ENCODE results near the gene MEGF8. TPM values are rescaled to one million over a fixed set of nuclear protein-coding genes. Genes with fewer than 3 reads are reported as not detected.

The MEGF8 gene
- total RNA-seq, 4 donors from 2014 or later, result 12.5 to 150 (median 35.7) TPM

DNA sequence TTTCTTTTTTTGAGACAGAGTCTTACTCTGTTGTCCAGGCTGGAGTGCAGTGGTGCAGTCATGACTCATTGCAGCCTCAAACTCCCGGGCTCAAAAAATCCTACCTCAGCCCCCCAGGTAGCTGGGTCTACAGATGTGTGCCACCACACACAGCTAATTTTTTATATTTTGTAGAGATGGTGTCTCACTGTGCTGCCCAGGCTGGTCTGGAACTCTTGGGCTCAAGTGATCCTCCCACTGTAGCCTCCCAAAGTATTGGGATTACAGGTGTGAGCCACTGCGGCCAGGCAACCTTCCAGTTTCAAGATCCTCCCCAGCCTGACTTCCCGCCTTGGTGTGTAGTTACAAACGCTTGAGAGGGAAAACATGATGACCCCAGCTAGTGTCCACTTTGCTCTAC lies 42.5 kb downstream of the MEGF8 start:
- intact Hi-C loops (cut with DNase I), result no loop called here
- no peak for DNase-seq
- WGBS, 2 donors, result 89 to 95% methylated on average over 4 of the region's 4 CpGs
- Histone ChIP-seq H3K9me3 (no peaks in the 10 kb centered on the region), H3K36me3 (peaks cover 0 to 13% of the 10 kb centered on the region in 2 donors), H3K4me3 (replicated peaks in 1 of 3) (no peak overlapping the region), H3K27me3 (no peaks in the 10 kb centered on the region), H3K27ac (no peak overlapping the region), H3K4me1 (peaks cover 0 to 7% of the 10 kb centered on the region in 2 donors)
- no peak for TF ChIP-seq POLR2A (IDR thresholded peaks at IDR 0.05)
- TF ChIP-seq, protein P1, sequence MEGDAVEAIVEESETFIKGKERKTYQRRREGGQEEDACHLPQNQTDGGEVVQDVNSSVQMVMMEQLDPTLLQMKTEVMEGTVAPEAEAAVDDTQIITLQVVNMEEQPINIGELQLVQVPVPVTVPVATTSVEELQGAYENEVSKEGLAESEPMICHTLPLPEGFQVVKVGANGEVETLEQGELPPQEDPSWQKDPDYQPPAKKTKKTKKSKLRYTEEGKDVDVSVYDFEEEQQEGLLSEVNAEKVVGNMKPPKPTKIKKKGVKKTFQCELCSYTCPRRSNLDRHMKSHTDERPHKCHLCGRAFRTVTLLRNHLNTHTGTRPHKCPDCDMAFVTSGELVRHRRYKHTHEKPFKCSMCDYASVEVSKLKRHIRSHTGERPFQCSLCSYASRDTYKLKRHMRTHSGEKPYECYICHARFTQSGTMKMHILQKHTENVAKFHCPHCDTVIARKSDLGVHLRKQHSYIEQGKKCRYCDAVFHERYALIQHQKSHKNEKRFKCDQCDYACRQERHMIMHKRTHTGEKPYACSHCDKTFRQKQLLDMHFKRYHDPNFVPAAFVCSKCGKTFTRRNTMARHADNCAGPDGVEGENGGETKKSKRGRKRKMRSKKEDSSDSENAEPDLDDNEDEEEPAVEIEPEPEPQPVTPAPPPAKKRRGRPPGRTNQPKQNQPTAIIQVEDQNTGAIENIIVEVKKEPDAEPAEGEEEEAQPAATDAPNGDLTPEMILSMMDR (IDR thresholded peaks at IDR 0.05), result no peak

DNA sequence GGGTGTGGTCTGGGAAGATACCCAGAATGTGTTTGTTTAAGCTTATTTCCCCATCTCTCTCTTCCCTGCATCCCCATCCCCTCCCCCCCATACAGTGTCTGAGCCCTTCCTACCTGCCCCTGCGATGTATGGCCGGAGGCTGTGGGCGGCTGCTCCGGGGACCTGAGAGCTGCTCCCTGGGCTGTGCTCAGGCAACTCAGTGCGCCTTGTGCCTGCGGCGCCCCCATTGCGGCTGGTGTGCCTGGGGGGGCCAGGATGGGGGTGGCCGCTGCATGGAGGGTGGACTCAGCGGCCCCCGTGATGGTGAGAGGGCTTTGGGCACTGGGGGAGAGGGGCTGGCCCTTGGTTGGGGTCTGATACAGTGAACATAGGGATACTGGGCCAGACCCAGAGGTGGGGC lies 42.9 kb downstream of the MEGF8 start:
- no peak for TF ChIP-seq POLR2A (IDR thresholded peaks at IDR 0.05)
- TF ChIP-seq, protein P1 (IDR thresholded peaks at IDR 0.05), result no peak
- intact Hi-C loops (cut with DNase I), result no loop called here
- no peak overlapping the region for H3K4me3 ChIP-seq (replicated peaks in 1 of 3)
- no peak for DNase-seq
- no peaks in the 10 kb centered on the region for H3K27me3 ChIP-seq
- H3K4me1 ChIP-seq, result peaks cover 0 to 7% of the 10 kb centered on the region in 2 donors
- H3K9me3 ChIP-seq, result no peaks in the 10 kb centered on the region
- no peak overlapping the region for H3K27ac ChIP-seq
- peaks cover 0 to 9% of the 10 kb centered on the region in 2 donors for H3K36me3 ChIP-seq
- 90 to 97% methylated on average over 2 to 11 of the region's 11 CpGs for WGBS, 2 donors

DNA sequence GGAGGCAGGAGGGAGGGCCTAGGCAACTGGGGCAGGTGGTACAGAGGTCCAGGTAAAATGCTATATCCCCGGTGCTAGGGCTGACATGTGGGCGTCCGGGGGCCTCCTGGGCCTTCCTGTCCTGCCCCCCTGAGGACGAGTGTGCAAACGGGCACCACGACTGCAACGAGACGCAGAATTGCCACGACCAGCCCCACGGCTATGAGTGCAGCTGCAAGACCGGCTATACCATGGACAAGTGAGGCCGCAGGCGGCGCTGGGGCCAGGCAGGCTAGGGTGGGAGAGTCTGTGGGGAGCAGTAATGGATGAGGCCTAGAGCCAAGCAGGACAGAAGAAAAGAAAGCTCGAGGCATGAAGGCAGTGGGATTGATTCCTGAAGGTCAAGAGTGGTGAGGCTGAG lies 43.3 kb downstream of the MEGF8 start:
- no peak overlapping the region for H3K27ac ChIP-seq
- peaks cover 0 to 7% of the 10 kb centered on the region in 2 donors for H3K4me1 ChIP-seq
- peaks cover 0 to 5% of the 10 kb centered on the region in 2 donors for H3K36me3 ChIP-seq
- no peaks in the 10 kb centered on the region for H3K27me3 ChIP-seq
- no peaks in the 10 kb centered on the region for H3K9me3 ChIP-seq
- TF ChIP-seq, protein P1 (IDR thresholded peaks at IDR 0.05), result no peak
- TF ChIP-seq POLR2A (IDR thresholded peaks at IDR 0.05), result no peak
- intact Hi-C loops (cut with DNase I), result no loop called here
- 95 to 98% methylated on average over 9 to 13 of the region's 15 CpGs for WGBS, 2 donors
- no peak for DNase-seq
- no peak overlapping the region for H3K4me3 ChIP-seq (replicated peaks in 1 of 3)

DNA sequence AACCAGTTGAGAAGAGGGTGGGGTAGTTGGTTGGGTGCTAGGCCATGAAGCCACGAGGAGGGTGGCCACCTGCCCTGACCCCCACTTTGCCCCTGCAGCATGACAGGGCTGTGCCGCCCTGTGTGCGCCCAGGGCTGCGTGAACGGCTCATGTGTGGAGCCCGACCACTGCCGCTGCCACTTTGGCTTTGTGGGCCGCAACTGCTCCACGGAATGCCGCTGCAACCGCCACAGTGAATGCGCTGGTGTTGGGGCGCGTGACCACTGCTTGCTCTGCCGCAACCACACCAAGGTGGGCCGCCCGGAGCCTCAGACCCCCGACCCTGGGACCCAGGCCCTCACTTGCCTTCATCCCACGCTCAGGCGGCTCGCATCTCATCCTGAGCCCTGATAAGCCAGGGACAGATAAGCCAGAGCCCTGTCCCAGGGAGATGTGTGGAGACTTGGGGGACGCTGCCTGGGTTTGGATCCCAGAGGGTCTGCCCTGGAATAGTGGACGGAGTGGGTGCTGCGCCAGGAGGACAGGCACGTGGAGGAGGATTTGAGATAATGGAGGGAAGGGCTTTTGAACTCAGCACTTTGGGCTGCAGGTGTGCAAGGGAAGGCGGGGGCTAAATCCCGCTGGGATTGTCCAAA lies 44.1 kb downstream of the MEGF8 start:
- Histone ChIP-seq H3K4me1 (peaks cover 0 to 7% of the 10 kb centered on the region in 2 donors), H3K27ac (no peak overlapping the region), H3K9me3 (no peaks in the 10 kb centered on the region), H3K4me3 (replicated peaks in 1 of 3) (no peak overlapping the region), H3K36me3 (no peaks in the 10 kb centered on the region), H3K27me3 (no peaks in the 10 kb centered on the region)
- TF ChIP-seq, protein P1 (IDR thresholded peaks at IDR 0.05), result no peak
- no peak for TF ChIP-seq POLR2A (IDR thresholded peaks at IDR 0.05)
- WGBS, 2 donors, result 91 to 94% methylated on average over 18 to 27 of the region's 27 CpGs
- intact Hi-C loops (cut with DNase I), result no loop called here
- DNase-seq, result no peak

DNA sequence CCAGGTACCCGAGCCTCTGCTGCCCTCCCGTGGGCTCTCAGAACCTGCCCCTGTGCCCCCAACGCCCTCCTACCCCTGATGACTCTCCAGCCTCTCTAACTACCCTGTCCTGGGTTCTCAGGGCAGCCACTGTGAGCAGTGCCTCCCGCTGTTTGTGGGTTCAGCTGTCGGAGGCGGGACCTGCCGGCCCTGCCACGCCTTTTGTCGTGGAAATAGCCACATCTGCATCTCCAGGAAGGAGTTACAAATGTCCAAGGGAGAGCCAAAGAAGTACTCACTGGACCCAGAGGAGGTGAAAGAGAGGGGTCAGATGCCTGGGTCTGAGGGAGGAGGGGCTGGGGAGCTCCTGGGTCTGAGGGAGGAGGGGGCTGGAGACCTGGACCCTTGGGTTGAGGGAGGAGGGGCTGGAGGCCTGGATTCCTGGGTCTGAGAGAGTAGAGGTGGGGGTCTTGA lies 44.7 kb downstream of the MEGF8 start:
- no peak for TF ChIP-seq POLR2A (IDR thresholded peaks at IDR 0.05)
- TF ChIP-seq, protein P1 (IDR thresholded peaks at IDR 0.05), result no peak
- H3K4me1 ChIP-seq, result peaks cover 0 to 3% of the 10 kb centered on the region in 2 donors
- H3K27ac ChIP-seq, result no peak overlapping the region
- no peak for DNase-seq
- no peaks in the 10 kb centered on the region for H3K9me3 ChIP-seq
- intact Hi-C loops (cut with DNase I), result no loop called here
- H3K36me3 ChIP-seq, result no peaks in the 10 kb centered on the region
- no peak overlapping the region for H3K4me3 ChIP-seq (replicated peaks in 1 of 3)
- WGBS, 2 donors, result 82 to 83% methylated on average over 9 of the region's 9 CpGs
- H3K27me3 ChIP-seq, result no peaks in the 10 kb centered on the region
